ENCODE measurements around the gene RPS6KA1. TPM values are rescaled to one million over a fixed set of nuclear protein-coding genes. Genes with fewer than 3 reads are reported as not detected.

Gene RPS6KA1
- total and polyA plus RNA-seq, 2 of the 8 experiments (the other 6 are each of a cell fraction or from before 2014, with no cell fraction given), result 44.3 to 55.0 TPM

GRCh38 chr1:26490155-26490554, 39.4 kb upstream of the RPS6KA1 start (continued):
- TF ChIP-seq CHD7 (IDR thresholded peaks at IDR 0.05; ENCODE audit: insufficient replicate concordance, low read length), result no peak
- TF ChIP-seq JUN (IDR thresholded peaks at IDR 0.05; ENCODE audit: low read depth, low read length), result no peak
- no peak for TF ChIP-seq PHF8 (conservative IDR thresholded peaks at IDR 0.05; ENCODE audit: low read depth, low read length)
- TF ChIP-seq RFX5 (IDR thresholded peaks at IDR 0.05; ENCODE audit: borderline replicate concordance, low read depth, low read length), result no peak
- no peak for TF ChIP-seq BRCA1 (IDR thresholded peaks at IDR 0.05; ENCODE audit: low read depth, low read length)
- TF ChIP-seq TCF12 (IDR thresholded peaks at IDR 0.05; ENCODE audit: low read depth, low read length), result no peak

Measured in H1 (cell line).